IMR-90 (cell line): Measurements from ENCODE around the gene PDGFC. TPM values are rescaled to one million over a fixed set of nuclear protein-coding genes. Genes with fewer than 3 reads are reported as not detected.
A peak's percentile ranks its signal among the peaks of the same experiment; 100 is the strongest.

Source experiments
- ATAC-seq: fragments of 200-7000 bp; cut with Tn5 transposase; 2 replicates; pipeline ENCODE4 v1.9.1; 2020; ENCODE audit warnings: low read depth, mild to moderate bottlenecking, moderate library complexity
- BruUV-seq: library from RNA; stranded (reverse); fragments of 400-500 nt; replicated peaks from 2 replicates; lab custom pipeline; 2021; lab: Mats Ljungman, UMichigan
- CTCF ChIA-PET: fragments of 300-600 bp; formaldehyde crosslinking; extraction: SDS; loops from one replicate; lab custom pipeline; 2021; ENCODE audit warnings: antibody characterized with exemption; lab: Yijun Ruan, JAX
- POLR2A ChIA-PET: fragments of 300-600 bp; sonication (Branson Sonifier 250); formaldehyde crosslinking; loops from one replicate; lab custom pipeline; 2022; ENCODE audit warnings: antibody characterized with exemption; ENCODE audit not compliant: unreplicated experiment; lab: Charles Lee
- DNase-seq: peaks from one replicate; pipeline ENCODE4 v3.0.0; 2013
- H2AFZ ChIP-seq: replicated peaks from 2 replicates; pipeline ENCODE3; 2013; ENCODE audit warnings: low read length, mild to moderate bottlenecking; ENCODE audit not compliant: poor library complexity
- H2AK5ac ChIP-seq: 2 replicates; pipeline ENCODE4 v1.6.1; 2013; ENCODE audit warnings: low read depth, low read length, inconsistent platforms
- H2AK9ac ChIP-seq: replicated peaks from 2 replicates; pipeline ENCODE3; 2013; ENCODE audit warnings: mild to moderate bottlenecking, low read depth, low read length, moderate library complexity; ENCODE audit not compliant: poor library complexity
- H2BK120ac ChIP-seq: 2 replicates; pipeline ENCODE4 v1.6.1; 2013; ENCODE audit warnings: low read depth, low read length, inconsistent platforms
- H2BK15ac ChIP-seq: 3 replicates; pipeline ENCODE4 v1.6.1; 2013; ENCODE audit warnings: low read depth, low read length, inconsistent platforms
- H2BK20ac ChIP-seq: 2 replicates; pipeline ENCODE4 v1.6.1; 2013; ENCODE audit warnings: low read depth, mild to moderate bottlenecking, inconsistent platforms, low read length, moderate library complexity
- H2BK5ac ChIP-seq: 2 replicates; pipeline ENCODE4 v1.6.1; 2013; ENCODE audit warnings: mild to moderate bottlenecking, low read depth, low read length, inconsistent platforms; ENCODE audit not compliant: poor library complexity, severe bottlenecking
- H3K14ac ChIP-seq: replicated peaks from 2 replicates; pipeline ENCODE4 v1.6.1; 2013; ENCODE audit warnings: low read depth, low read length, inconsistent platforms
- H3K18ac ChIP-seq: 2 replicates; pipeline ENCODE4 v1.6.1; 2013; ENCODE audit warnings: low read depth, low read length, control low read depth
- H3K23ac ChIP-seq: 2 replicates; pipeline ENCODE4 v1.6.1; 2013; ENCODE audit warnings: low read depth, low read length, inconsistent platforms
- H3K27ac ChIP-seq: 2 replicates; pipeline ENCODE4 v1.5.1; 2013; ENCODE audit warnings: mild to moderate bottlenecking, control low read depth, low read length; ENCODE audit not compliant: insufficient read depth
- H3K27me3 ChIP-seq: 2 replicates; pipeline ENCODE4 v1.6.1; 2013; ENCODE audit warnings: low read length; ENCODE audit not compliant: control insufficient read depth, insufficient read depth
- H3K36me3 ChIP-seq: 2 replicates; pipeline ENCODE4 v1.6.1; 2013; ENCODE audit warnings: low read length, mixed read lengths; ENCODE audit not compliant: control insufficient read depth, insufficient read depth
- H3K4ac ChIP-seq: 2 replicates; pipeline ENCODE4 v1.6.1; 2013; ENCODE audit warnings: low read depth, low read length, inconsistent platforms
- H3K4me1 ChIP-seq: 2 replicates; pipeline ENCODE4 v1.6.1; 2013; ENCODE audit warnings: low read length, mixed read lengths; ENCODE audit not compliant: control insufficient read depth, insufficient read depth
- H3K4me2 ChIP-seq: 2 replicates; pipeline ENCODE4 v1.6.1; 2013; ENCODE audit warnings: low read depth, mild to moderate bottlenecking, control low read depth, low read length, moderate library complexity
- H3K4me3 ChIP-seq: 2 replicates; pipeline ENCODE4 v1.5.1; 2013; ENCODE audit warnings: low read depth, mild to moderate bottlenecking, control low read depth, low read length, moderate library complexity; ENCODE audit not compliant: insufficient read depth
- H3K56ac ChIP-seq: 2 replicates; pipeline ENCODE4 v1.6.1; 2013; ENCODE audit warnings: low read length, inconsistent platforms; ENCODE audit not compliant: insufficient read depth; ENCODE audit errors: extremely low read depth
- H3K79me1 ChIP-seq, 2 experiments: 2 replicates each; pipeline ENCODE4 v1.6.1; 2013; ENCODE audit warnings: low read length in 2 of 2, inconsistent platforms in 1 of 2, low read depth in 1 of 2
- H3K9ac ChIP-seq: 2 replicates; pipeline ENCODE4 v1.6.1; 2013; ENCODE audit warnings: low read depth, low read length, control low read depth
- H3K9me1 ChIP-seq: 2 replicates; pipeline ENCODE4 v1.6.1; 2013; ENCODE audit warnings: low read length, inconsistent platforms; ENCODE audit not compliant: insufficient read depth
- H3K9me3 ChIP-seq: 2 replicates; pipeline ENCODE4 v1.6.1; 2013; ENCODE audit warnings: low read length; ENCODE audit not compliant: control insufficient read depth, insufficient read depth
- H4K20me1 ChIP-seq: 2 replicates; pipeline ENCODE4 v1.6.1; 2013; ENCODE audit warnings: low read length, inconsistent platforms; ENCODE audit not compliant: insufficient read depth
- H4K5ac ChIP-seq: 2 replicates; pipeline ENCODE4 v1.6.1; 2013; ENCODE audit warnings: mild to moderate bottlenecking, low read depth, low read length, control low read depth
- H4K8ac ChIP-seq, 2 experiments: 2 replicates each; pipeline ENCODE4 v1.6.1; 2013; ENCODE audit warnings: low read depth in 2 of 2, low read length in 2 of 2, control low read depth in 1 of 2, inconsistent platforms in 1 of 2
- H4K91ac ChIP-seq: 2 replicates; pipeline ENCODE4 v1.6.1; 2013; ENCODE audit warnings: low read depth, low read length, inconsistent platforms; ENCODE audit not compliant: insufficient read depth
- BHLHE40 ChIP-seq: fragments of 150-350 bp; IDR thresholded peaks from 2 replicates; pipeline ENCODE4 v1.6.1; 2016; ENCODE audit warnings: mild to moderate bottlenecking, low read depth, low read length
- CEBPB ChIP-seq: IDR thresholded peaks from 2 replicates; pipeline ENCODE4 v1.6.1; 2012; ENCODE audit warnings: low read depth, low read length, improper control_type of control experiment
- FOS ChIP-seq: fragments of 150-350 bp; IDR thresholded peaks from 2 replicates; pipeline ENCODE4 v1.6.1; 2016; ENCODE audit warnings: low read depth, low read length
- POLR2A ChIP-seq: IDR thresholded peaks from 2 replicates; pipeline ENCODE4 v1.6.1; 2012; ENCODE audit warnings: mild to moderate bottlenecking, low read depth, low read length
- RCOR1 ChIP-seq: IDR thresholded peaks from 2 replicates; pipeline ENCODE4 v1.6.1; 2012; ENCODE audit warnings: mild to moderate bottlenecking, low read length, improper control_type of control experiment; ENCODE audit not compliant: insufficient replicate concordance
- WGBS, 2 experiments: methylation state at CpG; one replicate each; pipeline versions ENCODE4 v1.1.5 to v1.1.7; 2013; ENCODE audit warnings: missing lambda C conversion rate in 2 of 2; ENCODE audit not compliant: insufficient read length in 1 of 2; ENCODE audit errors: extremely low coverage in 2 of 2; 5-methylcytosine and 5-hydroxymethylcytosine counted together
- dilution Hi-C: fragments of 300-500 bp; cut with HindIII; formaldehyde crosslinking; loops from one replicate; pipeline ENCODE4 v1.14.3; 2018; ENCODE audit warnings: low sequenced_read_pairs; ENCODE audit not compliant: unreplicated experiment
- in situ Hi-C: fragments of 300-500 bp; cut with MboI; formaldehyde crosslinking; loops from 3 replicates; pipeline ENCODE4 v1.14.3; 2019; ENCODE audit warnings: low sequenced_read_pairs, inconsistent platforms, mixed read lengths
- intact Hi-C: fragments of 100-400 bp; cut with micrococcal nuclease; formaldehyde crosslinking; loops from 2 replicates; pipeline ENCODE4 v1.10.0; 2022
- polyA plus RNA-seq, 3 experiments: library from polyadenylated mRNA; depleted of rRNA; stranded (reverse); fragments of >200 nt; gene quantifications; 2 replicates each; pipeline ENCODE4 v1.2.3, GENCODE V29; 2012; ENCODE audit warnings: low replicate concordance in 1 of 3
- total RNA-seq: library from RNA; depleted of rRNA; stranded (reverse); fragments of >200 nt; gene quantifications from 2 replicates; pipeline ENCODE4 v1.2.3, GENCODE V29; 2012

PDGFC gene
- total and polyA plus RNA-seq, 2 of the 4 experiments (the other 2 are of a cell fraction) = 19.8 to 90.7 TPM

- ChIA-PET POLR2A (interaction anchor here (0.6 kb wide), 1 partner anchor 412 kb away, joined by 3 read pairs; no protein-coding TSS in a partner anchor), CTCF (interaction anchor here (1.1 kb wide), 1 partner anchor 13 kb away, joined by 3 read pairs; no protein-coding TSS in a partner anchor)
- Histone ChIP-seq H4K5ac (no peak overlapping the region; the same call in 1 of the 2 replicates), H3K4me3 (no peak overlapping the region), H2AK5ac (no peak overlapping the region), H4K20me1 (peaks cover 3% of the 10 kb centered on the region; the same call in 1 of the 2 replicates), H2BK5ac (peak overlapping the region; percentile 63), H4K8ac (peak overlapping the region; percentile 4 to 31; a peak in 2 of 4 replicates), H3K9me1 (peaks cover 3% of the 10 kb centered on the region; the same call in 1 of the 2 replicates), H4K91ac (no peak overlapping the region), H2BK120ac (peak overlapping the region; percentile 45; the same call in 1 of the 2 replicates), H3K27me3 (no peaks in the 10 kb centered on the region), H3K56ac (no peak overlapping the region), H3K79me1 (peaks cover 32 to 53% of the 10 kb centered on the region in 2 experiments), H3K36me3 (no peaks in the 10 kb centered on the region), H2BK15ac (0 out of 3 replicates have a peak overlapping the region, but pooled peaks have one; percentile 1), H3K9me3 (peaks cover 4% of the 10 kb centered on the region), H3K4ac (peak overlapping the region; percentile 30; the same call in 1 of the 2 replicates), H3K4me2 (peak overlapping the region; percentile 42; the same call in 1 of the 2 replicates), H3K14ac (peak overlapping the region; percentile 33; the same call in 1 of the 2 replicates), H3K18ac (peak overlapping the region; percentile 72), H2AFZ (no peak overlapping the region), H2AK9ac (no peak overlapping the region), H3K27ac (no peak overlapping the region; the same call in 1 of the 2 replicates), H3K4me1 (peaks cover 13% of the 10 kb centered on the region), H2BK20ac (0 out of 2 replicates have a peak overlapping the region, but pooled peaks have one; percentile 4), H3K9ac (no peak overlapping the region), H3K23ac (no peak overlapping the region)
- in situ Hi-C loops (no loop called here), intact Hi-C loops (no loop called here), dilution Hi-C loops (no loop called here)
- no TSS peak for BruUV-seq
- no CpG with 5 or more reads among the region's 2 CpGs for WGBS, 2 experiments
- peak; percentile 84 for TF ChIP-seq BHLHE40
- TF ChIP-seq RCOR1 = peak; percentile 12
- no peak for TF ChIP-seq POLR2A
- TF ChIP-seq FOS = peak; percentile 24; the same call in 1 of the 2 replicates
- TF ChIP-seq CEBPB = peak; percentile 93
- DNase-seq (peak; percentile 86), ATAC-seq (peak; percentile 27; the same call in 1 of the 2 replicates)
These were observed 40.3 kb downstream of the PDGFC start for GRCh38 chr4:156931267-156931666.
